HG03175 (cell line): Measurements from ENCODE around the gene COL7A1.
A peak's percentile ranks its signal among the peaks of the same experiment; 100 is the strongest.

Experiments
- ATAC-seq: cut with Tn5 transposase; IDR thresholded peaks from one replicate; pipeline ENCODE4 v1.9.1; 2021; ENCODE audit warnings: mild to moderate bottlenecking, moderate library complexity; ENCODE audit not compliant: unreplicated experiment

The COL7A1 gene

GRCh38 chr3:48595075-48595525 is at the start of gene COL7A1:
TSS of gene COL7A1 (minus strand) at chr3:48595329. CDS start at chr3:48595159, 170 bp downstream.
- no peak for ATAC-seq

GRCh38 chr3:48642605-48643004 is 47.5 kb upstream of the COL7A1 start:
- no peak for ATAC-seq

- ATAC-seq: no peak
These were observed 46.3 kb upstream of the COL7A1 start for GRCh38 chr3:48641396-48641795.

- no peak for ATAC-seq
These were observed 44.9 kb upstream of the COL7A1 start for GRCh38 chr3:48639944-48640606.

- ATAC-seq: no peak
These were observed 42.2 kb upstream of the COL7A1 start for GRCh38 chr3:48637305-48637704.

- ATAC-seq: no peak
These were observed 41.1 kb upstream of the COL7A1 start for GRCh38 chr3:48636149-48636655.

GRCh38 chr3:48635222-48636021 is 40.3 kb upstream of the COL7A1 start, which contains the start of gene SLC26A6:
TSS of gene SLC26A6 (minus strand) at chr3:48635461. CDS start at chr3:48635393, 68 bp downstream.
- peak; percentile 90 for ATAC-seq

GRCh38 chr3:48634661-48635221 is 39.6 kb upstream of the COL7A1 start:
- peak; percentile 18 for ATAC-seq

- ATAC-seq: no peak
These were observed 38.6 kb upstream of the COL7A1 start for GRCh38 chr3:48633743-48634142.

GRCh38 chr3:48633256-48633655 is 38.1 kb upstream of the COL7A1 start:
- ATAC-seq: no peak

- ATAC-seq: no peak
These were observed 36.7 kb upstream of the COL7A1 start for GRCh38 chr3:48631516-48632448.

- ATAC-seq: no peak
These were observed 35.7 kb upstream of the COL7A1 start for GRCh38 chr3:48630833-48631232.

- ATAC-seq: no peak
These were observed 35.3 kb upstream of the COL7A1 start for GRCh38 chr3:48630407-48630806.

GRCh38 chr3:48629894-48630293 is 34.8 kb upstream of the COL7A1 start:
- ATAC-seq: no peak

- ATAC-seq: no peak
These were observed 33.3 kb upstream of the COL7A1 start for GRCh38 chr3:48628277-48629017.

- ATAC-seq: no peak
These were observed 30.5 kb upstream of the COL7A1 start for GRCh38 chr3:48625600-48625999.

- ATAC-seq: no peak
These were observed 29.6 kb upstream of the COL7A1 start for GRCh38 chr3:48624767-48625166.

GRCh38 chr3:48623851-48624547 is 28.9 kb upstream of the COL7A1 start:
- no peak for ATAC-seq

GRCh38 chr3:48621461-48621869 is 26.3 kb upstream of the COL7A1 start, which contains the start of gene TMEM89:
TSS of gene TMEM89 (minus strand) at chr3:48621769. CDS start at chr3:48621756, 13 bp downstream.
- ATAC-seq: no peak
